ENCODE results near the gene MYL9. TPM values are rescaled to one million over a fixed set of nuclear protein-coding genes. Genes with fewer than 3 reads are reported as not detected.

The MYL9 gene
- total RNA-seq, 1 donor from 2014 or later, result 28.8 TPM

GRCh38 chr20:36584018-36584481 lies 42.7 kb downstream of the MYL9 start:
- ATAC-seq, result no peak

DNA sequence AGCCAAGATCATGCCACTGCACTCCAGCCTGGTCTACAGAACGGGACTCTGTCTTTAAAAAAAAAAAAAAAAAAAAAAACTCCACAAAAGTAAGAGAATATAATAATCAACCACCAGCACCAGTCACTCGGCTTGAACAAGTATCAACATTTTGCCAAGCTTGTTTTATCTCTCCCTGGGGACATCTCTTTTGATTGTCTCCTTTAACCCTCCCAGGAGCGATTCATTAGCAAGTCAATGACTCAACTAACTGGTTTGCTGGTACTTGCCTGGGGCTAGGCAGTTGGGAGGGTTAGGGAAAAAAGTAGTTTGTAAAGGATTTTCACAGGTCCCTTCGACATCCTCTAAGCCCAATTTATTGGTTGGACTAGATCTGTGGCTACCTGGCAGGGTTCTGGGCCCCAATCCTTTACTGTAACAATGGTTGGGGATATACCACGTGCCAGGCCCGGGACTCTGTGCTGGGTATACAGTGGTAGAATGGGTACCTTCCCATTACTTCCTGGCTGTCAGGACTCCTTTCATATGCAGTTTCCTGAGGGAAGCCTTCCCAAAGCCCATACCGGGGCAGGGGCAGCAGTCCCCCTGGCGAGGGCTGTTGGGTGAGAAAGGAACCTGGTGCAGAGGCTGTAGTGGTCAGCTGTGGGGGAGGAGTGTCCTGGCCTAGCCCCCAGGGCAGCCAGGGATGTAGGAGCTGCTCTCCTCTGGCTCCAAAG lies 44.2 kb downstream of the MYL9 start:
- ATAC-seq, result peak; percentile 80

GRCh38 chr20:36587388-36588070 lies 46.2 kb downstream of the MYL9 start:
- ATAC-seq, result no peak

DNA sequence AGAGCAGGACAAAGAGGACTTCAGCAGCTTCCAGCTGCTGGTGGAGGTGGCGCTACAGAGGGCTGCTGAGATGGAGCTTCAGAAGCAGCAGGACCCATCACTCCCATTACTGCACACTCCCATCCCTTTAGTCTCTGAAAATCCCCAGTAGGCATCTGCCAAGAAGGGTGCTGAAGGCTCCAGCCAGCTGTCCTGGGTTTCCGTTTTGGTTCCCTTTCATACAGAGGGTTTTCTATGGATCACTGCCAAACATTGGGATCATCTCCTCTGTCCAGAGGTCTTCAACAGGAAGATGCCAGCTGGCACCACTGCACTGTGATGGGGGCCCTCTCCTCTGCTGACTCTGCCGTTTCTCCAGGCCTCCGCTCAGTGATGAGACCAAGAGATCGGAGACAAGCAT lies 50.0 kb downstream of the MYL9 start:
- no peak for ATAC-seq

DNA sequence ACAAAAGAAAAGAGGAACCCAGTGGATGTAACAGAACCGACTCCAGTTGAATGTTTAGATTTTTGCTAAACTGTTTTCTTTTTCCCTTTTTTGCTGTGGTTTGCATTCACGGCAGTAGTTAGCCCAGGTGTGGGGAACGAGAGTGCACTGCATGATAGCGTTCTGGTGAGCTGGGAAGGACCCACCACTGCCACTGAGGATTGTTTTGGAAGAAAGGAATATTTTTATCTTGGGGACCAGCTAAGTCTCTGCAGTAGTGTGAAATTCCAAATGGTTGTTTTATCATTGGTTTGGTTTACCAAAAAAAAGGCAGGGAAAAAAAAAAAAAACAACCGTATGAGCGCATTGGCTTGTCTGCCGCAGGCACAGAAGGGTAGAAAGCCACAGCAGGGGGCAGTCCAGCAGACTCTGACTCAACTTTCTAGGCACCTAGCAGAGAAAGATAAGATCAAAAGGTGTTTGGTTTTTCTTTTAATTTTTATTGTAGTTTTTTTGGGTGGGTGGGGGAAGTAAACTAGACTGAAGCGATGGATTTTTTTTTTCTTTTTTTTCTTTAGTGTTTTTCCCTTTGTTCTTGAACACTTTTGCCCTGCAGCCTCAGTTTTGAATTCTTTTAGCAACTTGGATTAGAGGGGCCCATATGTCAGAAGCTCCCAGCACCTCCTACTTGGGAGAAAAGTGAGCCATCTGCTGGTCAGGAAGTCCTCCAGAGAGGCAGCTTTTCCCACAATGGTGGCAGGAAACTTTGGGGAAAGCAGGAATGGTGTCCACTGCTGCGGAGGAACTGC lies 50.7 kb downstream of the MYL9 start:
- ATAC-seq, result no peak

GRCh38 chr20:36593347-36593929 lies 52.1 kb downstream of the MYL9 start:
- no peak for ATAC-seq

GRCh38 chr20:36599912-36600345 lies 58.6 kb downstream of the MYL9 start:
- ATAC-seq, result no peak

Other genes with a start within 250 kb of the MYL9 start
- gene DLGAP4, start 235.2 kb upstream of the MYL9 start, total RNA-seq, result 31.5 TPM
- gene TGIF2, start 32.1 kb downstream of the MYL9 start, total RNA-seq, result 7.5 TPM
- gene RAB5IF, start 64.3 kb downstream of the MYL9 start, total RNA-seq, result 185 TPM
- 0.12 TPM for gene SLA2, start 104.7 kb downstream of the MYL9 start, total RNA-seq
- 15.3 TPM for gene NDRG3, start 204.6 kb downstream of the MYL9 start, total RNA-seq
- 8.9 TPM for gene DSN1, start 232.2 kb downstream of the MYL9 start, total RNA-seq

Data from esophagus mucosa (tissue), 1 donor.